Left renal pelvis (tissue), 4 donors: ENCODE data around the gene IL10. TPM values are rescaled to one million over a fixed set of nuclear protein-coding genes. Genes with fewer than 3 reads are reported as not detected.
"Not testable (repeated sequence)": the region's sequence is repeated elsewhere in the genome, so short reads cannot be mapped to it uniquely, and the experiment has no call there.

Source experiments
- DNase-seq, 4 donors: peaks; one replicate each; pipeline ENCODE4 v3.0.0-alpha.2; 2013; ENCODE audit warnings: low read depth in 4 of 4, low spot score in 3 of 4
- polyA plus RNA-seq, 4 donors: library from polyadenylated mRNA; unstranded; fragments of 120-200 nt; gene quantifications; one replicate each; pipeline ENCODE4 v1.2.1, GENCODE V29; 2013; ENCODE audit not compliant: insufficient read length in 4 of 4

Gene IL10
- polyA plus RNA-seq, 4 donors = 0.52 to 2.6 TPM; not detected in 2

DNA sequence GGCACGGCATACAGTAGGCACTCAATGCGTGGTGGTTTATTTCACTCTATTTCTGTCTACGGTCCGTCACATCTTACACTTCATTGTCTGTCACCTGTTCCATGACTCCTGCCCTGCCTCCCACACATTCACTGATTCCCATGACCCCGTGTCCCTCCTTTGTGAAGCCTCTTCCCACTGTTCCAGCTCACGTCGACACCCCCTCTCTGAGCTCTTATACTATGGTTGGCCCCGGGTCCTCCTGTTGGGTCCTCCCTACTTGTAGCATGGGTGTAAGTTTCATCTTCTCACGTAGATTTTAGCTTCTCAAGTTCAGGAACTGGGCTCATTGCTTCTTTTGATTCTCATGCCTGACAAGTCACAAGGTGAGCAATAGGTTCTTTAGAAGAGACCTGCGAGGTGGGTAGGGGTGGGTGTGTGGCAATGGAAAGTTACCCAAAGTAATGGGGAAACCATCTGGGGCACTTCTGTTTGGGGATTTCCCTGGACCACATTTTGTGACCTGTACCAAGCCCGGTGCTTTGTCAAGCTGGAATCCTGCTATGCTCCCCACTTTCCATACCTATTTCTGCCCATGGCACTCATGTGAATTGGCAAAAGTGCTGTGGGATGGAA lies 22.1 kb upstream of the IL10 start:
- no peak for DNase-seq

DNA sequence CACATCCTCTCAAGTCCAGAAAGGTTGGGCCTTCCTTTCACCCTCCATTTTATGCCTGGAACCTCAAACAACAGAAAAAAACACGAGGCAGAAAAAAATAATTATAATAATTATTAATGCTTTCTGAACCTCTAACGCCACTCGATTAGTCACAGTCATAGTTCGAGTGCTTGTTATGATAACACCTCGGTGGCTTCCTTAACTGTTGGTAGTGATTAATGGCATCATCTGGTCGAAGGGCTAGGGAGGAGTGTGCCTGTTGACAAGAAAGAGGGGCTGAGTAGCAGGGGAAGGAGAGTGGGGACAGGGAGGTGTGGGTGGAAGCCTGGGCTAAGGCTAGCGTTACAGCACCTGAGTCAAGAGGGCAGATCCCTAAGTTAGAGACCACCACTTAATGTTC lies 21.3 kb upstream of the IL10 start:
- no peak for DNase-seq

GRCh38 chr1:206792939-206793607 lies 20.8 kb upstream of the IL10 start:
- DNase-seq = no peak

DNA sequence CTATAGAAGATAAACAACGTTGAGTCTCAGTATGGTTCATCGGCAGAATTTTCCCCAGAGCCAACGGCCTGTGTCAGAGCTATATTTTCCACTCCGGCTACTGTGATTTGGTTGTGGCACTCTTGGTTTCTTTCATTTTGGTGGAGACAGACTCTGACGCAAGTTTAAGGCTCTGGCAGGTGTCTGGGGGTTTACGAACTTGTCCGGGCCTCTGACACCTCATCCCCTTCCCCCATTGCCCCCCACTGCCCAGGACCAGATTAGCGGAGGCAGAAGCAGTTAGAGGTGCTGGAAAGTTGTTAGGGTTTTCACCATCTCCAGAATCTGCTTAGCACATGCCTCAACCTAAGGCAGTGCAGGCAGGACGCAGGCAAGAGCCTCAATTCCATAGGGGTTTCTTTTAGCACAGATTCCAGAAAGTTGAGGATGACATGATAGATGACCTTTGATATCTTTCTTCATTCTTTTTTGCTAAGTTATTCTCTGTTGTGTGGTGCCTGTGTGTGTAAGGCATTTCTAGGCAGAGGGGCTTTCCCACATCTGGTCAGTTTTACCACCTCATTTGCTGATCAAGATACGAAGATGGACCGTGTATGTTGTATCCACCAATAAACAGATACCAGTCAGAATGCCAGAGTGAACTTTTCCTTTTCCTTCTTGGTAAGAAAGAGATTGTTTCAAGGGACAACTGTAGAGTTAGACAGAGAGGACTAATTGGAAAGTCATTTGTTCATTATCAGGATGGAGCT lies 18.4 kb upstream of the IL10 start:
- no peak for DNase-seq

GRCh38 chr1:206788487-206789050 lies 16.3 kb upstream of the IL10 start:
- no peak for DNase-seq

- no peak for DNase-seq
Observed at GRCh38 chr1:206787891-206788290, 15.6 kb upstream of the IL10 start.

DNA sequence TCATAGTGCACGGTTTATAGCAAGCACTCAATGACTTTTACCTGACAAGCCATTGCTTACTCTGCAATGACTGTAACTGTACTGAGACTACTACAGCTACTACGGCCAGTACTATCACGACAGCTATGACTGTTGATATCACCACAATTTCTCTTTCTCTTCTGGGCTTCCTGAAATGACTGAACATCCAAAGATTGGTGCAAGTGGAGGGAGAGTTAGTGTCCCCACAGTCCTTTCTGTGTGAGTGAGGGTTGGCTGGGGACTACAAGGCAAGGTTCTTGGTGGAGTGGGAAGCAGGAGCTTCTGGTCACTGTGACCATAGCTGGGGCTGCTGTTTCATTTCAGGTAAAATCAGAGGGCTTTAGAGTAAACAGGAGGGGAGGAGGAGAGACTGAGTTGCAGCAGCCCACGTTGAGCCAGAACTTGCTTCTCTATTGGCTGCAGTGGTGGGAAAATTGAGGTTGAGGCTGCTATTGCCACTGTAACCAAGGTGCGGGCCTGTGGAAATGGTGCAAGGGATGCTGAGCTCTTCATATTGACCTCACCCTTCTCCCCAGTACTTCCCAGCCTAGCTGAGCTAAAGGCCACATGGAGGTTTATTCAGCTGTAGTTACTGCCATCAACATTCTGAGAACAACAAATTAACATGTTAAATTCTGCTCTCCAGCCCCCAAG lies 14.1 kb upstream of the IL10 start:
- DNase-seq = no peak

DNA sequence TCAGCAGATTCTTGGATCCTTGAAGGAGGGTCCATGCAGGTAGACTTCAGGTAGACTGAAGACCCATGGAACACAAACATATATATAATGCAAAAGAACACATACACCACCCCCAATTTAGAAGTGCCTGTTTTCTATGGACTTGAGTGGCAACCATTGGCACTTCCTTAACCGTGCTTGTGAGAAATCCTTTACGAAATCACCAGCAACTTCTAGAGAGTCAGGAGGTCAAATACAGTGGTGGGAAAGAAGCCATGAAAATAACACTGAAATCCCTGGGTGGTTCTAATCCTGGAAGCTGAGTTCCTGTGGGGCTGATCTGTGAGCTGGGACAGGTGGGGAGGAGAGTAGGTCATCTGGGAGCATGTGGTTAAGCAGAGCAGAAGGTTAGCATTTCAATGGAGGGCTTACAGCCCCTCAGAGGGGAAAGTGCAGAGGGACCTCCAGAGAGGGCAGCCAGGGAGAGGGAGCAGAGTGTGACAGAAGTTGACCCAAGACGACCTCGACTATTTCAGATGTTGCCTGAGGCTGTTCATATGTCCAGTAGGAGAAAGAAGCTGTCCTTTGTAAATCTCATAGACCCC lies 13.0 kb upstream of the IL10 start:
- no peak for DNase-seq

GRCh38 chr1:206784471-206784903 lies 12.2 kb upstream of the IL10 start:
- DNase-seq = no peak

GRCh38 chr1:206783506-206783905 lies 11.2 kb upstream of the IL10 start:
- no peak for DNase-seq

GRCh38 chr1:206782448-206782847 lies 10.2 kb upstream of the IL10 start:
- DNase-seq = no peak

GRCh38 chr1:206779638-206780037 lies 7.3 kb upstream of the IL10 start:
- no peak for DNase-seq

GRCh38 chr1:206778911-206779310 lies 6.6 kb upstream of the IL10 start:
- not testable (repeated sequence) for DNase-seq

DNA sequence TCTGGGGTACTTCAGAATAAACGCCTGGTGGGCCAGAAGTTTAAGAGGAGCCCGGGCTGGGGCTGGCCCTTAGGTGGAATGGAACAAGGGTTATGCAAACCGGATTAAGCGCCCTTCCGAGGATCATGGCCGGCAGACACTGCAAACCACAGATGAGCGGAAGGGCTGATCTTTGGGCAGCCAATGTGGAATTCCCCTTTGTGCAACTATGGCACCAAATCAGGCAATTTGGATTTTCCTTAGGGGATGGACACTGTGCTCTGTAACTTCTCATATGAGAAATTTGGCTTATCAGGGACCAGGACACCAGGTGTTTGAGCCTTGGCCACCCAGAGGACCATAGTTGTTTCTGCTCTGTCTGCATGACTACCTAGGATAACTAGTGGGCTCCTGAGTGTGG lies 5.7 kb upstream of the IL10 start:
- DNase-seq = no peak

DNA sequence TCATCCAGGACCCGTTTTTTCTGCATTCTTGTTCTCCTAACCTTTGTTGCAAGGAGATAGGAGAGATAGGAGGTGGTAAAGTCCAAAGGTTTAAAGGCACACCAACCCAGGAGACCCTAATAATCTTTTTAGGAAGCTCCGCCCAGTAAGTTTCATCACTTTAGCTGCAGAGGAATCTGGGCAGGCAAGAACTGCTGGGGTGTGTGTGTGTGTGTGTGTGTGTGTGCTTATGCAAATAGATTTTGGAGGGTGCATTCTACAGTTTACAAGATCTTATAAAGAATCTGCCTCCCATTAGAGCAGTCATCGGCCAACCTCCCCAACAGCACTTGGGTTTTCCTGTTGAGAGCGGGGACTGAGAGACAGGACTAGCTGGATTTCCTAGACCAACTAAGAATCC lies 3.9 kb upstream of the IL10 start:
- no peak for DNase-seq

DNA sequence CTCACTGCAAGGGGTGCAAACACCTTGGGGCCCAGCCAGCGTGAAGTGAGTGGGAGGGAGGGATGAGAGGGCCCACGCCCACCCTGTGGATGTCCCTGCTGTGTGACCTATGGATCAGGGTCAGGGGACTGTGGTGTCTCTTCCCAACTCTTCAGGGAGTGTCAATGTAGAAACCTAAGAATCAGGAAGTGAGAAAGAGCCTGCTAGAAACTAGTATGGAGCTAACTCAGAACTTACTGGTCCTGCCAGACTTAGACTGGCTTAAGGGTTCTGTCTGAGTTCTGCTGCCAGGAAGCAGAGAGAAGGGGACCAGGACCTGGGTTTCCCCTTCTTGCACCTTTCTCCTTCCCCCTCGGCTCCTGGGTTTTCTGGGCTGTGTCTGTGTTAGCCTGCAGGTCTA lies 1.8 kb upstream of the IL10 start:
- DNase-seq = no peak

DNA sequence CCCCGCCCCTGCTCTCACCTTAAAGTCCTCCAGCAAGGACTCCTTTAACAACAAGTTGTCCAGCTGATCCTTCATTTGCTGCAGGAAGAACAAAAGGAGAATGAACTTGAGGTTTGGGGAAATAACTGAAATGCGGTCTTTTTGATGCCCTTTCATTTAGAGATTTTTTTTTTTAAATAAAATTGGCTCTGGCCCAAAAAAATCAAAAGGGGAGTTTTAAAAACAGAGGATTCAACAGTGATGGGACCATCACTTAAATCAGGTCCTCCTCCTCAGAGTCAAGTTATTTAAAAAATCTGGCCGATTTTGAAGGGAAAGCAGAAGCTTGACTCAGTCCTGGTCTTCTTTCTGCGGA lies 979 bp downstream of the IL10 start:
- DNase-seq = no peak

DNA sequence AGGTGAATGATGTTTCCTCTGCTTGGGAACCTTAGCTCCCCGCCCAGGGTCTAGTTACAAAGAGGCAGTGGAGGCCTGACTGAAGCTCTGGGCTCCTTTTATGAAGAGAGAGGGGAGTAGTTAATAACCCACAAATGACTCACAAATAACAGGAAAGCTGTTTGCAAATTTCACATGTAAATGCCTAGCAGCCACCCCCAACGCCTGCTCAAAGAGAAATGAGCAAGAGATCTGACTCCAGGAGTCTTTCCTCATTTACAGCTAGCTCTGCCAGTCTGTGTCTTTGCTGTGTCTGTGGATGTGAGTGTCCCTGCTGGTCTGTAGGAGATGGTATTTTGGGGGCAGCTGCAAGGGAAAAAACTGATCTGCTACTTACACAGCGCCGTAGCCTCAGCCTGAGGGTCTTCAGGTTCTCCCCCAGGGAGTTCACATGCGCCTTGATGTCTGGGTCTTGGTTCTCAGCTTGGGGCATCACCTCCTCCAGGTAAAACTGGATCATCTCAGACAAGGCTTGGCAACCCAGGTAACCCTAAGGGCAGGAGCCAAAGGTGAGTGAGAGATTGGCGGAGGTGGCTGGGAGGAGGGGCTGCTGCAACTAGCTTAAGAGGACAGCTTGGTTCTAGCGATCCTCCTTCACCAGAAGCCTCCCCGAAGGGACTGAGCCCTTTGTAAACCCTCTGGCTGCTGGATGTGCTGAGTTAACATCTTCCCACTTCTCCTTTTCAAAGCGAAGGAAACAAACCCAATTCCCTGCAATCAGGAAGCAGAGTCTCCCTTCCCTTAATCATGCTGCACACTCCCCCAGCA lies 1.6 kb downstream of the IL10 start, which contains the start of gene IL19:
Gene IL19, plus strand, starts transcription at position 243 of the 807 bp plus-strand sequence. CDS start 65,890 bp downstream, outside the sequence.
- DNase-seq = no peak

DNA sequence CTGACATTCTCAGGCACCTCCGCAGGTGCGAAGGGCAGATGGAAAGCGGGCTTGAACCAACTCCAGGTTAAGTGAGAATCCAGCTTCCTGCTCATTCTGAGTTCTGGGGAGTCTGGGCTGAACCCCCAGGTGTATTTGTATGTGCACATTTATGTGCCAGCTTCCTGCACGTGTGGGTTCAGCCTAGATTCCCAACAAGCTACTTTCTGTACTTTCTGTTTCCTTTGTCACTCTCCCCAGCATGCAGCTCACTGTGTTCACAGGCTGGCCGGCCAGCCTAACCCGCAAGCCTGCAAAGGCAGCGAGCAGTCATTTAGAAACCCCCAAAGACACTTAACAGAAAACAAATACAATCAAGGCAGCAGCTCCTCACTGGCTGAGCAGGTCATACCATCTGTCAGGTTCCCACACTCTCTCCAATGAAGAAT lies 3.0 kb downstream of the IL10 start:
- DNase-seq = no peak
